GM21528 (cell line): ENCODE measurements around the gene DYNC2LI1.

Source experiments
- ATAC-seq: cut with Tn5 transposase; IDR thresholded peaks from one replicate; pipeline ENCODE4 v1.9.1; 2021; ENCODE audit warnings: mild to moderate bottlenecking, moderate library complexity; ENCODE audit not compliant: unreplicated experiment, low FRiP score

The DYNC2LI1 gene

GRCh38 chr2:43810888-43811287, 37.0 kb downstream of the DYNC2LI1 start:
- no peak for ATAC-seq

- no peak for ATAC-seq
These were observed 38.2 kb downstream of the DYNC2LI1 start for GRCh38 chr2:43812006-43812405.

GRCh38 chr2:43812947-43813346, 39.1 kb downstream of the DYNC2LI1 start:
- ATAC-seq = no peak

- no peak for ATAC-seq
These were observed 40.9 kb downstream of the DYNC2LI1 start for GRCh38 chr2:43814711-43815110.

- ATAC-seq = no peak
These were observed 44.9 kb downstream of the DYNC2LI1 start for GRCh38 chr2:43818761-43819160.

- ATAC-seq = no peak
These were observed 45.8 kb downstream of the DYNC2LI1 start for GRCh38 chr2:43819491-43820163.

- no peak for ATAC-seq
These were observed 49.0 kb downstream of the DYNC2LI1 start for GRCh38 chr2:43822839-43823238.

GRCh38 chr2:43823751-43824150, 49.9 kb downstream of the DYNC2LI1 start:
- ATAC-seq = no peak

GRCh38 chr2:43824512-43824911, 50.7 kb downstream of the DYNC2LI1 start:
- ATAC-seq = no peak

GRCh38 chr2:43824951-43825493, 51.2 kb downstream of the DYNC2LI1 start:
- no peak for ATAC-seq

GRCh38 chr2:43825841-43826240, 52.0 kb downstream of the DYNC2LI1 start:
- ATAC-seq = no peak

- ATAC-seq = no peak
These were observed 52.7 kb downstream of the DYNC2LI1 start for GRCh38 chr2:43826305-43827250.

- no peak for ATAC-seq
These were observed 57.9 kb downstream of the DYNC2LI1 start for GRCh38 chr2:43831543-43832294.

GRCh38 chr2:43832457-43832856, 58.6 kb downstream of the DYNC2LI1 start:
- ATAC-seq = no peak

- ATAC-seq = no peak
These were observed 63.2 kb downstream of the DYNC2LI1 start for GRCh38 chr2:43837033-43837432.

- no peak for ATAC-seq
These were observed 64.2 kb downstream of the DYNC2LI1 start for GRCh38 chr2:43837831-43838559.

GRCh38 chr2:43838560-43839267, 64.9 kb downstream of the DYNC2LI1 start, which contains the start of the genes ABCG5 and ABCG8:
Gene ABCG5 (minus strand): TSS chr2:43838839. CDS start chr2:43838679, 160 bp downstream.
Gene ABCG8 (plus strand): TSS chr2:43838971. CDS start chr2:43839054, 83 bp downstream.
- no peak for ATAC-seq

GRCh38 chr2:43839776-43840564, 66.1 kb downstream of the DYNC2LI1 start:
- no peak for ATAC-seq
